Measurements from ENCODE around the gene HYI. TPM values are rescaled to one million over a fixed set of nuclear protein-coding genes. Genes with fewer than 3 reads are reported as not detected.
"Not testable (repeated sequence)": the region's sequence is repeated elsewhere in the genome, so short reads cannot be mapped to it uniquely, and the experiment has no call there.

Gene HYI
- total RNA-seq, 1 donor from 2014 or later: 22.6 TPM

GRCh38 chr1:43425045-43425444, 28.7 kb downstream of the HYI start:
- no peaks in the 10 kb centered on the region for H3K27me3 Mint-ChIP-seq (ENCODE audit: low read depth)
- peaks cover 61% of the 10 kb centered on the region for H3K36me3 Mint-ChIP-seq (ENCODE audit: low read depth)
- DNase-seq (ENCODE audit: low spot score): no peak
- H3K27ac Mint-ChIP-seq: no peak overlapping the region
- H3K4me1 Mint-ChIP-seq (ENCODE audit: low read depth): peaks cover 2% of the 10 kb centered on the region
- intact Hi-C loops (cut with micrococcal nuclease): no loop called here
- no peak overlapping the region for H3K4me3 Mint-ChIP-seq (ENCODE audit: low read depth)
- H3K9me3 Mint-ChIP-seq: no peaks in the 10 kb centered on the region

DNA sequence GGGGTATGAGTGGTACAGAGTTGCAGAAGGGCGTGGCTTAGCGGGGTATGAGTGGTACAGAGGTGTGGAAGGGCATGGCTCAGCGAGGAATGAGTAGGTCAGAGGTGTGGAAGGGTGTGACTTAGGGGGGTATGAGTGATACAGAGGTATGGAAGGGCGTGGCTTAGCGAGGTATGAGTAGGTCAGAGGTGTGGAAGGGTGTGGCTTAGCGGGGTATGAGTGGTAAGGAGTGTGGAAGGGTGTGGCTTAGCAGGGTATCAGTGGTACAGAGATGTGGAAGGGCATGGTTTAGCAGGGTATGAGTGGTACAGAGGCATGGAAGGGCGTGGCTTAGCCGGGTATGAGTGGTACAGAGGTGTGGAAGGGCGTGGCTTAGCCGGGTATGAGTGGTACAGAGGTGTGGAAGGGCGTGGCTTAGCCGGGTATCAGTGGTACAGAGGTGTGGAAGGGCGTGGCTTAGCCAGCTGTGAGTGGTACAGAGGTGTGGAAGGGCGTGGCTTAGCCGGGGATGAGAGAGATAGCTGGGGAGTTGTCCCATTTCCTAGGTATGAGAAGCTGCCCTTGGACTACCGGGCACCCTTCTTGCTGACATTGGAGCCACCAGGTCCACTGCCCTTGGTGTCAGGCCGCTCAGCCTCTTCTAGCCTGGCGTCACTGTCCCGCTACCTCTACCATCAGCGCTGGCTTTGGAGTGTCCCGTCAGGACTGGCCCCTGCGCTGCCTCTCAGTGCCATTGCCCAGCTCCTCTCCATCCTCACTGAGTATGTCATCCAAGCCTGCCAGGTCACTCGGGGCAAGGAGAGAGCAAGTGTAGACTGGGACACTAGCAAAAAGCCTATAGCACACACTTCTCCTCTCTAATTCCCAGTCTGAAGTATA, 29.8 kb downstream of the HYI start:
- Mint-ChIP-seq H3K36me3 (ENCODE audit: low read depth) (peaks cover 58% of the 10 kb centered on the region), H3K9me3 (no peaks in the 10 kb centered on the region), H3K27ac (no peak overlapping the region), H3K27me3 (ENCODE audit: low read depth) (no peaks in the 10 kb centered on the region), H3K4me3 (ENCODE audit: low read depth) (no peak overlapping the region), H3K4me1 (ENCODE audit: low read depth) (peaks cover 2% of the 10 kb centered on the region)
- intact Hi-C loops (cut with micrococcal nuclease): no loop called here
- no peak for DNase-seq (ENCODE audit: low spot score)

GRCh38 chr1:43422995-43423671, 30.6 kb downstream of the HYI start:
- no peak for DNase-seq (ENCODE audit: low spot score)
- Mint-ChIP-seq H3K9me3 (no peaks in the 10 kb centered on the region), H3K4me3 (ENCODE audit: low read depth) (no peak overlapping the region), H3K27me3 (ENCODE audit: low read depth) (no peaks in the 10 kb centered on the region), H3K36me3 (ENCODE audit: low read depth) (peaks cover 58% of the 10 kb centered on the region), H3K4me1 (ENCODE audit: low read depth) (peaks cover 2% of the 10 kb centered on the region), H3K27ac (no peak overlapping the region)
- intact Hi-C loops (cut with micrococcal nuclease): no loop called here

DNA sequence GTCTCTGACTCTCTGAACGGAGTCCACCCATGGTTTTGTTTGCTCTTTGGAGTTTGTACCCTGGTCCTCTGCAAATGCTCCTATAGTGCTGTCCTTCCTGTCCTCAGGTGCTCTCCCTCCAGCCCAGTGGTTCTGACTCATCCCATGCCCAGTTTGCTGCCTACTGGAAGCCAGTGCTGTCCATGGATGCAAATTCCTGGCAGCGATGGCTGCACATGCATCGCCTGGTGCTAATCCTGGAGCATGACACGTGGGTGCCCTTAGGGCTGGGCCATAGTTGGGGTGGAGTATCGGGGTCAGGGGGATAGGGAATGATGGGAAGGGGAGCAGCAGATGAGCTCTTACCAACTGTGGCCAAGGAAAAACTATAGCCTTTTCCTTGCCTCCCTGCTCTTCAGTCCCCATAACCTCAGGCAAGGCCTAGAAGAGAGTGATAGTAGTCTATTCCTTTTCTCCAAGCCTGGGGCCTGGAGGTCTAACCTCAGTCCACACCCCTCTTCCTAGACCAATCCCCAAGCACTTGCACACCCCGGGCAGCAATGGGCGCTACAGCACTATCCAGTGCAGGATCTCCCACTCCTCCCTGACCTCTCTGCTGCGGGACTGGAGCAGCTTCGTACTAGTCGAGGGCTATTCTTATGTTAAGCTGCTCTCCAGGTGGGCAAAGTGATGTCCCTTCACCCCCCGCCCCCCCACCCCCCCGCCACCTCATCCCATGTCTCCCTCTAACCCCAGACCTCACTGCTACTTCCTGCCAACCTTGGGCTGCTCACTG, 31.6 kb downstream of the HYI start:
- Mint-ChIP-seq H3K9me3 (no peaks in the 10 kb centered on the region), H3K4me3 (ENCODE audit: low read depth) (no peak overlapping the region), H3K27me3 (ENCODE audit: low read depth) (no peaks in the 10 kb centered on the region), H3K27ac (no peak overlapping the region), H3K36me3 (ENCODE audit: low read depth) (peaks cover 51% of the 10 kb centered on the region), H3K4me1 (ENCODE audit: low read depth) (peaks cover 2% of the 10 kb centered on the region)
- intact Hi-C loops (cut with micrococcal nuclease): no loop called here
- no peak for DNase-seq (ENCODE audit: low spot score)

GRCh38 chr1:43421396-43421795, 32.3 kb downstream of the HYI start:
- Mint-ChIP-seq H3K27ac (no peak overlapping the region), H3K27me3 (ENCODE audit: low read depth) (no peaks in the 10 kb centered on the region), H3K4me3 (ENCODE audit: low read depth) (no peak overlapping the region), H3K36me3 (ENCODE audit: low read depth) (peaks cover 44% of the 10 kb centered on the region), H3K4me1 (ENCODE audit: low read depth) (peaks cover 2% of the 10 kb centered on the region), H3K9me3 (no peaks in the 10 kb centered on the region)
- intact Hi-C loops (cut with micrococcal nuclease): no loop called here
- no peak for DNase-seq (ENCODE audit: low spot score)

- H3K27me3 Mint-ChIP-seq (ENCODE audit: low read depth): no peaks in the 10 kb centered on the region
- H3K9me3 Mint-ChIP-seq: no peaks in the 10 kb centered on the region
- H3K4me3 Mint-ChIP-seq (ENCODE audit: low read depth): no peak overlapping the region
- intact Hi-C loops (cut with micrococcal nuclease): no loop called here
- peaks cover 42% of the 10 kb centered on the region for H3K36me3 Mint-ChIP-seq (ENCODE audit: low read depth)
- H3K4me1 Mint-ChIP-seq (ENCODE audit: low read depth): peaks cover 2% of the 10 kb centered on the region
- no peak overlapping the region for H3K27ac Mint-ChIP-seq
- DNase-seq (ENCODE audit: low spot score): no peak
Observed at GRCh38 chr1:43420874-43421273, 32.9 kb downstream of the HYI start.

DNA sequence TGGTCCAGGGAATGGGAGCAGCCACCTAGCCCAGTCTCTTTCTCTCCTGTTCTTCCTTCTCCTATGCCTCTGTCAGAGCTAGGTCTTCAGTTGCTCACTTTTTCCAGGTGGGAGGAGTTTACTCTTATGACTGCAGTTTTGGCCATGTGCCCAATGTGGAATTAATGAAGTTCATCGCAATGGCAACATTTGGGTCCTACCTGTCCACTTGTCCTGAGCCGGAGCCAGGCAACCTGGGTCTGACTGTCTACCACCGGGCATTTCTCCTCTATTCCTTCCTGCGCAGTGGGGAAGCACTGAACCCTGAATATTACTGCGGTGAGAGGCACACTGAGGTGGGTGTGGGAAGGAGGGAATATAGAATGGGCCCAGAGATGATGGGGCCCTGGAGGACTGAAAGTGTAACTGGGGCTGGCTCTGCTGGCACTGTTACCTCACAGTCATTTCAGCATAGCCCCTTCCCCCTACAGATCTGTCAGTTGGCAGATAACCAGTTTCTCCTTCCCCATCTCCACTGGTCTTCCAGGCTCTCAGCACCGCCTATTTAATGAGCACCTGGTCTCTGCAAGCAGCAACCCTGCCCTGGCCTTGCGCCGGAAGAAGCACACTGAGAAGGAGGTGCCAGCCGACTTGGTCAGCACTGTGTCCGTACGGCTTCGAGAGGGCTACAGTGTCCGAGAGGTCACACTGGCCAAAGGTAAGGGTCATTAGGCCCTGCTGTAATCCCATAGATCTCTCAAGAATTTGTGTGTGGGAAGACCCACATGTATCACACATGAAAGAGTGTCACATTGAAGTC, 33.9 kb downstream of the HYI start:
- H3K9me3 Mint-ChIP-seq: no peaks in the 10 kb centered on the region

DNA sequence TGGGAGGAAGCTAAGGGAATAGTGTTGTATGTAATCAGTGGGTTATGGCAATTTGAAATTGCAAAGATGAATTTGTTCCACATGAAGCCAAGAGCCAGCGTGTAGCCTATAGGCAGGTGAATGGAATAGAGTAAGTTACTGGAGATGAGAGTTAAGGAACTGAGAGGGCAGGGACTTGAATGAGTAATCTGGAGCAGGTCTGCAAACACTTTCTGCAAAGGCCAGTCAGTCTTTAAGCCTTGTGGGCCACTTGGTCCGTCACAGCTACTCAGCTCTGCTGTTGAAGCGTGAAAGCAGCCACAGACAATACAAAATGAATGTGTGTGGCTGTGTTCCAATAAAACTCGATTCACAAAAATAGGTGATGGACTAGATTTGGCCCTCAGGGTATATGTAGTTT, 34.9 kb downstream of the HYI start:
- H3K36me3 Mint-ChIP-seq (ENCODE audit: low read depth): peaks cover 42% of the 10 kb centered on the region
- no peak overlapping the region for H3K27ac Mint-ChIP-seq
- H3K4me1 Mint-ChIP-seq (ENCODE audit: low read depth): peaks cover 2% of the 10 kb centered on the region
- no peak overlapping the region for H3K4me3 Mint-ChIP-seq (ENCODE audit: low read depth)
- no peaks in the 10 kb centered on the region for H3K27me3 Mint-ChIP-seq (ENCODE audit: low read depth)
- no peak for DNase-seq (ENCODE audit: low spot score)
- intact Hi-C loops (cut with micrococcal nuclease): no loop called here
- H3K9me3 Mint-ChIP-seq: no peaks in the 10 kb centered on the region

More for the DNA sequence above, 33.9 kb downstream of the HYI start:
- Mint-ChIP-seq H3K4me3 (ENCODE audit: low read depth) (no peak overlapping the region), H3K36me3 (ENCODE audit: low read depth) (peaks cover 41% of the 10 kb centered on the region), H3K4me1 (ENCODE audit: low read depth) (peaks cover 2% of the 10 kb centered on the region), H3K27me3 (ENCODE audit: low read depth) (no peaks in the 10 kb centered on the region), H3K27ac (no peak overlapping the region)
- DNase-seq (ENCODE audit: low spot score): no peak
- intact Hi-C loops (cut with micrococcal nuclease): no loop called here

GRCh38 chr1:43415901-43416300, 37.8 kb downstream of the HYI start:
- no peak overlapping the region for H3K4me3 Mint-ChIP-seq (ENCODE audit: low read depth)
- H3K27me3 Mint-ChIP-seq (ENCODE audit: low read depth): no peaks in the 10 kb centered on the region
- no peaks in the 10 kb centered on the region for H3K9me3 Mint-ChIP-seq
- peaks cover 30% of the 10 kb centered on the region for H3K36me3 Mint-ChIP-seq (ENCODE audit: low read depth)
- intact Hi-C loops (cut with micrococcal nuclease): no loop called here
- no peaks in the 10 kb centered on the region for H3K4me1 Mint-ChIP-seq (ENCODE audit: low read depth)
- DNase-seq (ENCODE audit: low spot score): no peak
- no peak overlapping the region for H3K27ac Mint-ChIP-seq

GRCh38 chr1:43414634-43415223, 39.0 kb downstream of the HYI start:
- H3K27me3 Mint-ChIP-seq (ENCODE audit: low read depth): no peaks in the 10 kb centered on the region
- no peak overlapping the region for H3K4me3 Mint-ChIP-seq (ENCODE audit: low read depth)
- H3K27ac Mint-ChIP-seq: no peak overlapping the region
- intact Hi-C loops (cut with micrococcal nuclease): loop anchor here (1.0 kb wide), 1 partner anchor 187 kb away; no protein-coding TSS in a partner anchor
- H3K9me3 Mint-ChIP-seq: no peaks in the 10 kb centered on the region
- H3K36me3 Mint-ChIP-seq (ENCODE audit: low read depth): peaks cover 26% of the 10 kb centered on the region
- H3K4me1 Mint-ChIP-seq (ENCODE audit: low read depth): no peaks in the 10 kb centered on the region
- peak; percentile 39 for DNase-seq (ENCODE audit: low spot score)

GRCh38 chr1:43413426-43413825, 40.3 kb downstream of the HYI start:
- H3K27ac Mint-ChIP-seq; intact Hi-C loops (cut with micrococcal nuclease); H3K9me3 Mint-ChIP-seq; DNase-seq (ENCODE audit: low spot score); H3K4me3 Mint-ChIP-seq (ENCODE audit: low read depth); H3K27me3 Mint-ChIP-seq (ENCODE audit: low read depth); H3K4me1 Mint-ChIP-seq (ENCODE audit: low read depth): not testable (repeated sequence)
- peaks cover 30% of the 10 kb centered on the region for H3K36me3 Mint-ChIP-seq (ENCODE audit: low read depth)

- intact Hi-C loops (cut with micrococcal nuclease): no loop called here
- Mint-ChIP-seq H3K36me3 (ENCODE audit: low read depth) (peaks cover 42% of the 10 kb centered on the region), H3K27ac (no peak overlapping the region), H3K4me1 (ENCODE audit: low read depth) (no peaks in the 10 kb centered on the region), H3K4me3 (ENCODE audit: low read depth) (no peak overlapping the region), H3K27me3 (ENCODE audit: low read depth) (no peaks in the 10 kb centered on the region), H3K9me3 (no peaks in the 10 kb centered on the region)
- DNase-seq (ENCODE audit: low spot score): no peak
Observed at GRCh38 chr1:43410571-43410970, 43.2 kb downstream of the HYI start.
